B cell (primary cell): Measurements from ENCODE around the gene LCN15. TPM values are rescaled to one million over a fixed set of nuclear protein-coding genes. Genes with fewer than 3 reads are reported as not detected.
A peak's percentile ranks its signal among the peaks of the same experiment; 100 is the strongest.

Experiments used
- ATAC-seq: fragments of 200-7000 bp; cut with Tn5 transposase; one replicate; pipeline ENCODE4 v1.10.0; 2021; ENCODE audit warnings: low read depth, mild to moderate bottlenecking, moderate number of reproducible peaks, moderate library complexity
- CTCF ChIA-PET: fragments of 350-600 bp; sonication (Branson Sonifier 250); formaldehyde crosslinking; loops from one replicate; lab custom pipeline; 2021; ENCODE audit warnings: antibody characterized with exemption, inconsistent platforms; lab: Charles Lee
- POLR2A ChIA-PET: fragments of 350-600 bp; sonication (Branson Sonifier 250); formaldehyde crosslinking; loops from one replicate; lab custom pipeline; 2021; ENCODE audit warnings: antibody characterized with exemption; lab: Charles Lee
- DNase-seq: peaks from one replicate; pipeline ENCODE4 v3.0.0; 2013
- H2AFZ ChIP-seq: 2 replicates; pipeline ENCODE4 v1.6.1; 2012; ENCODE audit warnings: mild to moderate bottlenecking, low read depth, low read length; ENCODE audit not compliant: insufficient read depth, poor library complexity, severe bottlenecking
- H3K27ac ChIP-seq, 2 donors: 1 replicate in 1 of 2; 2 replicates in 1 of 2; pipeline ENCODE4 v1.5.1; 2012 to 2013; ENCODE audit warnings: low read length in 2 of 2, mild to moderate bottlenecking in 2 of 2, moderate library complexity in 1 of 2
- H3K27me3 ChIP-seq, 4 experiments: fragments of 200-600 bp in 1 of 4; sonication (generic) in 1 of 4; replicated peaks in 1 of 4; 1 replicate in 2 of 4; 2 replicates in 2 of 4; pipeline versions ENCODE4 v1.6.1 to v1.7.0; 2013 to 2016; ENCODE audit warnings: low read length in 3 of 4, mild to moderate bottlenecking in 2 of 4, mixed read lengths in 1 of 4, moderate library complexity in 1 of 4; ENCODE audit not compliant: insufficient read depth in 4 of 4, control insufficient read depth in 3 of 4; ENCODE audit errors: control extremely low read depth in 1 of 4
- H3K36me3 ChIP-seq, 2 experiments: replicated peaks in 1 of 2; 1 replicate in 1 of 2; 2 replicates in 1 of 2; pipeline versions ENCODE4 v1.6.1 to v1.7.1; 2013; ENCODE audit warnings: low read length in 1 of 2; ENCODE audit not compliant: insufficient read depth in 2 of 2, control insufficient read depth in 1 of 2; ENCODE audit errors: control extremely low read depth in 1 of 2, extremely low read depth in 1 of 2
- H3K4me1 ChIP-seq, 2 donors: fragments of 200-600 bp in 1 of 2; sonication (generic) in 1 of 2; 1 replicate in 1 of 2; 2 replicates in 1 of 2; pipeline versions ENCODE4 v1.5.1 to v1.6.1; 2013 to 2017; ENCODE audit warnings: low read length in 2 of 2; ENCODE audit not compliant: control insufficient read depth in 2 of 2, insufficient read depth in 2 of 2
- H3K4me2 ChIP-seq: replicated peaks from 2 replicates; pipeline ENCODE3; 2012; ENCODE audit warnings: mild to moderate bottlenecking, low read depth, low read length; ENCODE audit not compliant: poor library complexity, severe bottlenecking
- H3K4me3 ChIP-seq, 5 experiments: fragments of 200-600 bp in 1 of 5; sonication (generic) in 1 of 5; 1 replicate in 3 of 5; 2 replicates in 2 of 5; pipeline versions ENCODE4 v1.5.1 to v1.7.0; 2011 to 2016; ENCODE audit warnings: low read length in 4 of 5, mild to moderate bottlenecking in 4 of 5, low read depth in 2 of 5, control low read depth in 1 of 5, moderate library complexity in 1 of 5; ENCODE audit not compliant: insufficient read depth in 1 of 5; ENCODE audit errors: control extremely low read depth in 1 of 5, extremely low read depth in 1 of 5
- H3K79me2 ChIP-seq: fragments of 200-600 bp; sonication (generic); one replicate; pipeline ENCODE4 v1.6.0; 2016; ENCODE audit warnings: low read length; ENCODE audit not compliant: control insufficient read depth, insufficient read depth
- H3K9ac ChIP-seq: fragments of 200-600 bp; sonication (generic); 2 replicates; pipeline ENCODE4 v1.6.1; 2017; ENCODE audit warnings: mild to moderate bottlenecking, low read length, moderate library complexity
- H3K9me3 ChIP-seq, 3 donors: one replicate each; pipeline versions ENCODE4 v1.6.1 to v1.7.1; 2013; ENCODE audit warnings: low read length in 2 of 3; ENCODE audit not compliant: control insufficient read depth in 2 of 3, insufficient read depth in 1 of 3; ENCODE audit errors: control extremely low read depth in 1 of 3
- H4K20me1 ChIP-seq: 2 replicates; pipeline ENCODE4 v1.6.0; 2012; ENCODE audit warnings: mild to moderate bottlenecking, low read length; ENCODE audit not compliant: insufficient read depth, control insufficient read depth, poor library complexity, severe bottlenecking
- H3K27ac Mint-ChIP-seq: one replicate; pipeline ENCODE4 v1.8.0; 2021; ENCODE audit warnings: mixed read lengths
- H3K27me3 Mint-ChIP-seq: one replicate; pipeline ENCODE4 v1.8.0; 2021; ENCODE audit warnings: mixed read lengths
- H3K4me1 Mint-ChIP-seq: one replicate; pipeline ENCODE4 v1.8.0; 2021; ENCODE audit warnings: mixed read lengths
- H3K4me3 Mint-ChIP-seq: one replicate; pipeline ENCODE4 v1.8.0; 2021; ENCODE audit warnings: mixed read lengths
- H3K9me3 Mint-ChIP-seq: one replicate; pipeline ENCODE4 v1.8.0; 2022; ENCODE audit warnings: mixed read lengths; ENCODE audit not compliant: insufficient read depth
- CTCF ChIP-seq: fragments of 200-600 bp; IDR thresholded peaks from one replicate; pipeline ENCODE4 v1.8.0; 2022; ENCODE audit warnings: antibody characterized with exemption, mild to moderate bottlenecking
- EZH2 ChIP-seq: IDR thresholded peaks from 2 replicates; pipeline ENCODE4 v1.6.1; 2012; ENCODE audit warnings: borderline replicate concordance, low read depth, mild to moderate bottlenecking, moderate library complexity, low read length; ENCODE audit not compliant: insufficient read depth, poor library complexity, severe bottlenecking
- WGBS: methylation state at CpG from one replicate; pipeline ENCODE4 v1.1.5; 2013; ENCODE audit warnings: missing lambda C conversion rate; ENCODE audit not compliant: insufficient coverage; 5-methylcytosine and 5-hydroxymethylcytosine counted together
- intact Hi-C: fragments of 100-400 bp; cut with micrococcal nuclease; formaldehyde crosslinking; loops from one replicate; pipeline ENCODE4 v1.10.0; 2022
- polyA plus RNA-seq: library from polyadenylated mRNA; depleted of rRNA; stranded (reverse); fragments of >200 nt; gene quantifications from 2 replicates; pipeline ENCODE4 v1.2.3, GENCODE V29; 2012
- total RNA-seq, 2 donors: library from RNA; stranded (reverse); fragments of 120-200 nt in 1 of 2; gene quantifications; 1 replicate in 1 of 2; 2 replicates in 1 of 2; pipeline versions ENCODE4 v1.2.3 to v1.2.4, GENCODE V29; 2013 to 2022

Gene LCN15
- total and polyA plus RNA-seq, 2 donors (not counting 1 experiment from before 2014, with no cell fraction given), result not detected

- CTCF ChIA-PET, result interaction anchor here (1.2 to 1.8 kb wide), 2 partner anchors 9 to 10 kb away, joined by 3 to 4 read pairs; no protein-coding TSS in a partner anchor
- no peak for TF ChIP-seq CTCF
- no peak for TF ChIP-seq EZH2
- no peak overlapping the region for H2AFZ ChIP-seq
Measured at GRCh38 chr9:136775191-136775590, 10.9 kb upstream of the LCN15 start.

GRCh38 chr9:136774416-136775045 is 10.2 kb upstream of the LCN15 start:
- no peak overlapping the region for H2AFZ ChIP-seq
- H3K27ac ChIP-seq, result no peak overlapping the region
- H3K27me3 Mint-ChIP-seq, result peaks cover 25% of the 10 kb centered on the region
- peaks cover 6% of the 10 kb centered on the region for H3K9me3 Mint-ChIP-seq
- H3K27ac Mint-ChIP-seq, result no peak overlapping the region
- intact Hi-C loops, result no loop called here
- H3K4me2 ChIP-seq, result no peak overlapping the region
- H3K4me3 ChIP-seq, result no peak overlapping the region
- DNase-seq, result no peak
- H3K4me3 Mint-ChIP-seq, result no peak overlapping the region
- H3K36me3 ChIP-seq, result no peaks in the 10 kb centered on the region
- peaks cover 13% of the 10 kb centered on the region for H3K4me1 Mint-ChIP-seq
- WGBS, result 97% methylated on average over 7 of the region's 12 CpGs
- H3K79me2 ChIP-seq, result no peaks in the 10 kb centered on the region
- ChIA-PET POLR2A (no interaction called here), CTCF (interaction anchor here (1.2 to 1.8 kb wide), 2 partner anchors 8 to 11 kb away, joined by 3 to 4 read pairs; no protein-coding TSS in a partner anchor)
- H4K20me1 ChIP-seq, result no peaks in the 10 kb centered on the region
- no peak overlapping the region for H3K9ac ChIP-seq
- TF ChIP-seq CTCF, result no peak
- TF ChIP-seq EZH2, result no peak
- H3K9me3 ChIP-seq, result peaks cover 0 to 10% (median 6%) of the 10 kb centered on the region in 3 donors
- H3K27me3 ChIP-seq, result peaks cover 0 to 5% (median 2%) of the 10 kb centered on the region in 4 experiments
- ATAC-seq, result no peak
- H3K4me1 ChIP-seq, result peaks cover 7 to 11% of the 10 kb centered on the region in 2 donors

More at GRCh38 chr9:136775191-136775590, 10.9 kb upstream of the LCN15 start:
- POLR2A ChIA-PET, result no interaction called here
- H3K36me3 ChIP-seq, result no peaks in the 10 kb centered on the region
- ATAC-seq, result no peak
- H3K27ac Mint-ChIP-seq, result peak overlapping the region; percentile 32
- H3K9ac ChIP-seq, result no peak overlapping the region
- H3K9me3 ChIP-seq, result peaks cover 0 to 10% (median 6%) of the 10 kb centered on the region in 3 donors
- H3K4me1 Mint-ChIP-seq, result peaks cover 9% of the 10 kb centered on the region
- peaks cover 25% of the 10 kb centered on the region for H3K27me3 Mint-ChIP-seq
- no peaks in the 10 kb centered on the region for H3K79me2 ChIP-seq
- peaks cover 0 to 5% (median 2%) of the 10 kb centered on the region in 4 experiments for H3K27me3 ChIP-seq
- no peak overlapping the region for H3K4me3 Mint-ChIP-seq
- no peak overlapping the region for H3K4me2 ChIP-seq
- H3K27ac ChIP-seq, result no peak overlapping the region
- H3K4me1 ChIP-seq, result peaks cover 7% of the 10 kb centered on the region in 2 donors
- no peaks in the 10 kb centered on the region for H4K20me1 ChIP-seq
- intact Hi-C loops, result no loop called here
- peaks cover 6% of the 10 kb centered on the region for H3K9me3 Mint-ChIP-seq
- DNase-seq, result no peak
- WGBS, result 97% methylated on average over 6 of the region's 6 CpGs
- H3K4me3 ChIP-seq, result no peak overlapping the region
